OCI-LY1 (cell line): ENCODE data around the gene ABHD18.
A peak's percentile ranks its signal among the peaks of the same experiment; 100 is the strongest.

Experiments used
- H2AFZ ChIP-seq: fragments of 200-600 bp; sonication (generic), shearing (Covaris generic); 2 replicates; pipeline ENCODE4 v1.6.0; 2014; ENCODE audit warnings: antibody characterized with exemption, mild to moderate bottlenecking, low read length
- H3F3A ChIP-seq: fragments of 200-600 bp; sonication (generic), shearing (Covaris generic); 2 replicates; pipeline ENCODE4 v1.6.0; 2014; ENCODE audit warnings: mild to moderate bottlenecking, antibody characterized with exemption, low read length, moderate library complexity; ENCODE audit not compliant: insufficient read depth
- H3K27ac ChIP-seq: fragments of 200-600 bp; sonication (generic); 2 replicates; pipeline ENCODE4 v1.5.1; 2014; ENCODE audit warnings: low read length, mixed run types, mild to moderate bottlenecking, low read depth; ENCODE audit not compliant: poor library complexity, severe bottlenecking
- H3K27me3 ChIP-seq: fragments of 200-600 bp; sonication (generic); 2 replicates; pipeline ENCODE4 v1.6.0; 2014; ENCODE audit warnings: antibody characterized with exemption, mild to moderate bottlenecking, low read length, moderate library complexity; ENCODE audit not compliant: insufficient read depth
- H3K36me3 ChIP-seq: fragments of 200-600 bp; sonication (generic); 2 replicates; pipeline ENCODE4 v1.6.1; 2014; ENCODE audit warnings: mild to moderate bottlenecking, antibody characterized with exemption, low read length, moderate library complexity, mixed read lengths; ENCODE audit not compliant: insufficient read depth
- H3K4me1 ChIP-seq: fragments of 200-600 bp; sonication (generic); 2 replicates; pipeline ENCODE4 v1.5.1; 2014; ENCODE audit warnings: mild to moderate bottlenecking, low read length, moderate library complexity; ENCODE audit not compliant: insufficient read depth, severe bottlenecking
- H3K4me2 ChIP-seq: fragments of 200-600 bp; sonication (generic), shearing (Covaris generic); 2 replicates; pipeline ENCODE4 v1.6.1; 2014; ENCODE audit warnings: low read length
- H3K4me3 ChIP-seq: fragments of 200-600 bp; sonication (generic); 2 replicates; pipeline ENCODE4 v1.5.1; 2014; ENCODE audit warnings: low read length, low read depth, mild to moderate bottlenecking, mixed read lengths; ENCODE audit not compliant: poor library complexity, severe bottlenecking
- H3K79me2 ChIP-seq: fragments of 200-600 bp; shearing (Covaris generic); 2 replicates; pipeline ENCODE4 v1.6.1; 2016; ENCODE audit warnings: mixed run types, low read length, mixed read lengths; ENCODE audit not compliant: insufficient read depth
- H3K9ac ChIP-seq: fragments of 200-600 bp; sonication (generic), shearing (Covaris generic); 2 replicates; pipeline ENCODE4 v1.6.1; 2014; ENCODE audit warnings: mild to moderate bottlenecking, low read length, mixed read lengths
- H3K9me2 ChIP-seq: fragments of 200-600 bp; sonication (generic), shearing (Covaris generic); 2 replicates; pipeline ENCODE4 v1.6.1; 2014; ENCODE audit warnings: low read depth, mild to moderate bottlenecking, low read length, mixed read lengths
- H3K9me3 ChIP-seq: fragments of 200-600 bp; shearing (Covaris generic); 2 replicates; pipeline ENCODE4 v1.6.1; 2014; ENCODE audit warnings: low read length, mixed read lengths
- H4K20me1 ChIP-seq: fragments of 200-600 bp; sonication (generic), shearing (Covaris generic); 2 replicates; pipeline ENCODE4 v1.6.0; 2016; ENCODE audit warnings: mild to moderate bottlenecking, low read length; ENCODE audit not compliant: insufficient read depth
- EZH2 ChIP-seq: fragments of 200-600 bp; sonication (generic), shearing (Covaris generic); IDR thresholded peaks from 2 replicates; pipeline ENCODE4 v1.8.0; 2017; ENCODE audit warnings: borderline replicate concordance, mixed run types, mild to moderate bottlenecking, antibody characterized with exemption, low read length, moderate library complexity, mixed read lengths
- TF ChIP-seq, protein P1 (sequence below): fragments of 200-600 bp; sonication (generic), shearing (Covaris generic); IDR thresholded peaks from 2 replicates; pipeline ENCODE4 v1.5.1; 2017; ENCODE audit warnings: mild to moderate bottlenecking, antibody characterized with exemption, low read length, moderate library complexity, mixed read lengths

ABHD18 gene

DNA sequence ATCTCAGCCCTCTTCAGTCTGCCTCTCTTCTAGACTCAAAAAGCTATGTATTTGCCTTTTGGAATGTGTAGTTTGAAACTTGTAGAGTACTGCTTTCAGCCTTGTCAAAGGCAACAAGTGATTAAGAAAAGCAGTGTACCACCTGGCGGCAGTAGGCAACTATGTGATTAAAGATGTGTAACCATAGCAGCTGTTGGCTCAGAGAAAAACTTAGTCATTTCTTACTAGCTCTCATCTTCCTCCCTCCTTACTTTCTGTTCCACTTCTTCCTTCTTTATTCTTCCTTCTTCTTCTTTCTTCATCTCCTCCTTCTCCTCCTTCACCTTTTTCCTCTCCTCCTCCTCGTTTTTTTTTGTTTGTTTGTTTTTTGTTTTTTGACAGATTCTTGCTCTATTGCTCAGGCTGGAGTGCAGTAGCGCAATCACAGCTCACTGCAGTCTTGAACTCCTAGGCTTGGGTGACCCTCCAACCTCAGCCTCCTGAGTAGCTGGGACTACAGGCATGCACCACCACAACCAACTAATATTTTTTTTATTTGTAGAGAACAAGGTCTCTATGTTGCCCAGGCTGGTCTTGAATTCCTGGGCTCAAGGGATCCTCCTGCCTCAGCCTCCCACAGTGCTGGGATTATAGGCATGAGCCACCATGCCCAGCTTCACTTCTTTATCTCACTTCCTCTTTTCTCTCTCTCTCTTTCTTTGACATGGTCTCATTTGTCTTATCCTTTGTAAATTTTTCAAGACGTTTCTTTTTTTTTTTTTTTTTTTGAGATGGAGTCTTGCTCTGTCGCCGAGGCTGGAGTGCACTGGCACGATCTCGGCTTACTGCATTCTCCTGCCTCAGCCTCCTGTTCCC, 32.6 kb downstream of the ABHD18 start:
- no peak overlapping the region for H3K4me3 ChIP-seq
- H3K9me3 ChIP-seq, result peaks cover 7% of the 10 kb centered on the region; the same call in 1 of the 2 replicates
- no peaks in the 10 kb centered on the region for H3F3A ChIP-seq
- peaks cover 37% of the 10 kb centered on the region for H3K36me3 ChIP-seq
- no peaks in the 10 kb centered on the region for H4K20me1 ChIP-seq
- TF ChIP-seq EZH2, result no peak
- TF ChIP-seq, protein P1, sequence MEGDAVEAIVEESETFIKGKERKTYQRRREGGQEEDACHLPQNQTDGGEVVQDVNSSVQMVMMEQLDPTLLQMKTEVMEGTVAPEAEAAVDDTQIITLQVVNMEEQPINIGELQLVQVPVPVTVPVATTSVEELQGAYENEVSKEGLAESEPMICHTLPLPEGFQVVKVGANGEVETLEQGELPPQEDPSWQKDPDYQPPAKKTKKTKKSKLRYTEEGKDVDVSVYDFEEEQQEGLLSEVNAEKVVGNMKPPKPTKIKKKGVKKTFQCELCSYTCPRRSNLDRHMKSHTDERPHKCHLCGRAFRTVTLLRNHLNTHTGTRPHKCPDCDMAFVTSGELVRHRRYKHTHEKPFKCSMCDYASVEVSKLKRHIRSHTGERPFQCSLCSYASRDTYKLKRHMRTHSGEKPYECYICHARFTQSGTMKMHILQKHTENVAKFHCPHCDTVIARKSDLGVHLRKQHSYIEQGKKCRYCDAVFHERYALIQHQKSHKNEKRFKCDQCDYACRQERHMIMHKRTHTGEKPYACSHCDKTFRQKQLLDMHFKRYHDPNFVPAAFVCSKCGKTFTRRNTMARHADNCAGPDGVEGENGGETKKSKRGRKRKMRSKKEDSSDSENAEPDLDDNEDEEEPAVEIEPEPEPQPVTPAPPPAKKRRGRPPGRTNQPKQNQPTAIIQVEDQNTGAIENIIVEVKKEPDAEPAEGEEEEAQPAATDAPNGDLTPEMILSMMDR, result peak; percentile 58
- no peak overlapping the region for H3K9ac ChIP-seq
- H3K9me2 ChIP-seq, result no peaks in the 10 kb centered on the region
- H3K4me2 ChIP-seq, result no peak overlapping the region
- no peak overlapping the region for H3K27ac ChIP-seq
- H3K27me3 ChIP-seq, result no peaks in the 10 kb centered on the region
- 0 out of 2 replicates have a peak, but pooled peaks cover 2% of the 10 kb centered on the region for H3K79me2 ChIP-seq
- no peak overlapping the region for H2AFZ ChIP-seq
- H3K4me1 ChIP-seq, result no peaks in the 10 kb centered on the region

DNA sequence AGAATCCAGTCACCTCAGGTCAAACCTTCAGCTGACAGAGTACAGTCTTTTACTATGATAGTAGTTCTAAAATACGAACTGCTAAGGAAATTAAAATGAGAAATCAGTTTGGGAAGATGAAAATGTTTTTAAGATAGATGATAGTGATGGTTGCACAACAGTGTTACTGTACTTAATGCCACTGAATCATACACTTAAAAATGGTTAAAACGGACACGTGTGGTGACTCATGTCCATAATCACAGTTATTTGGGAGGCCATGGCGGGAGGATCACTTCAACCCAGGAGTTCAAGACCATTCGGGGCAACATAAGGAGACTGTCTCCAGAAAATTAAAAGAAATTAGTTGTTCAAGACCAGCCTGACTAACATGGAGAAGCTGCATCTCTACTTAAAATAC, 41.4 kb downstream of the ABHD18 start:
- TF ChIP-seq, protein P1, result no peak
- no peak for TF ChIP-seq EZH2
- no peak overlapping the region for H3K4me3 ChIP-seq
- no peak overlapping the region for H3K27ac ChIP-seq
- H3K9ac ChIP-seq, result no peak overlapping the region
- H3K9me2 ChIP-seq, result no peaks in the 10 kb centered on the region
- no peak overlapping the region for H3K4me2 ChIP-seq
- H3K4me1 ChIP-seq, result no peaks in the 10 kb centered on the region
- 0 out of 2 replicates have a peak, but pooled peaks cover under 1% of the 10 kb centered on the region for H3K79me2 ChIP-seq
- no peaks in the 10 kb centered on the region for H3K9me3 ChIP-seq
- H3K36me3 ChIP-seq, result peaks cover 12% of the 10 kb centered on the region
- H2AFZ ChIP-seq, result no peak overlapping the region
- no peaks in the 10 kb centered on the region for H3F3A ChIP-seq
- H4K20me1 ChIP-seq, result no peaks in the 10 kb centered on the region
- no peaks in the 10 kb centered on the region for H3K27me3 ChIP-seq

DNA sequence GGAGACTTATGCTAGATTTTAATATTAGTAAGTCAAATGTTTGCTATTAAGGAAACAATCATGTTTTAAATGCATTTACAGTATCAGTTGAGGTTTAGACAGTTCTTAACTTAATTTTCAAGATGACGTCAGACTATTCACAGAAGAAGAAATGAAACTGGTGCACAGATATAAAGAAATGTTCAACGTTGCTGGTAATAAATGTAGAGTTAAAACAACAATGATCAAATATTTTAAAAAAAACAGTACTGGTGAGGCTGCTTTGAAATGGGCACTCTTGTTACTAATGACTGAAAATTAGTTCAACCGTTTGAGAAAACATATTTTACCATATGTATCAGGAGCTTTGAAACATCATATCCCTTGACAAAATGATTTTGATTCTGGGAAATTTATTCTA, 44.2 kb downstream of the ABHD18 start:
- no peaks in the 10 kb centered on the region for H3F3A ChIP-seq
- H3K4me1 ChIP-seq, result no peaks in the 10 kb centered on the region
- H2AFZ ChIP-seq, result no peak overlapping the region
- no peak overlapping the region for H3K4me2 ChIP-seq
- no peak overlapping the region for H3K9ac ChIP-seq
- H4K20me1 ChIP-seq, result no peaks in the 10 kb centered on the region
- H3K9me3 ChIP-seq, result no peaks in the 10 kb centered on the region
- no peaks in the 10 kb centered on the region for H3K27me3 ChIP-seq
- no peak for TF ChIP-seq EZH2
- TF ChIP-seq, protein P1, result no peak
- H3K36me3 ChIP-seq, result peaks cover 15% of the 10 kb centered on the region; the same call in 1 of the 2 replicates
- H3K27ac ChIP-seq, result no peak overlapping the region
- H3K4me3 ChIP-seq, result no peak overlapping the region
- H3K79me2 ChIP-seq, result no peaks in the 10 kb centered on the region
- no peaks in the 10 kb centered on the region for H3K9me2 ChIP-seq
